Measurements from ENCODE around the gene HOXD12.
A peak's percentile ranks its signal among the peaks of the same experiment; 100 is the strongest.

GRCh38 chr2:176140513-176141317 is 41.1 kb downstream of the HOXD12 start:
- peak; percentile 83 for TF ChIP-seq CTCF (IDR thresholded peaks at IDR 0.05; ENCODE audit: low read depth, low read length)
- TF ChIP-seq POLR2A (IDR thresholded peaks at IDR 0.05; ENCODE audit: extremely low read depth, insufficient read length): no peak
